BJ (cell line): ENCODE data around the gene IGFBP6. TPM values are rescaled to one million over a fixed set of nuclear protein-coding genes. Genes with fewer than 3 reads are reported as not detected.

Source experiments
- CTCF ChIA-PET: fragments of 350-600 bp; formaldehyde crosslinking; extraction: SDS; loops from one replicate; lab custom pipeline; 2021; ENCODE audit warnings: antibody characterized with exemption, inconsistent platforms; lab: Yijun Ruan, JAX
- POLR2A ChIA-PET: fragments of 300-600 bp; sonication (Branson Sonifier 250); formaldehyde crosslinking; extraction: SDS; loops from one replicate; lab custom pipeline; 2021; ENCODE audit warnings: antibody characterized with exemption; lab: Charles Lee
- DNase-seq: peaks from one replicate; pipeline ENCODE4 v3.0.0-alpha.2; 2011; ENCODE audit warnings: low read depth
- H3K27me3 ChIP-seq: 2 replicates; pipeline ENCODE4 v1.6.0; 2011; ENCODE audit warnings: low read length; ENCODE audit not compliant: control insufficient read depth, insufficient read depth
- H3K36me3 ChIP-seq: 2 replicates; pipeline ENCODE4 v1.5.1; 2011; ENCODE audit warnings: low read length; ENCODE audit not compliant: control insufficient read depth, insufficient read depth
- H3K4me3 ChIP-seq: 2 replicates; pipeline ENCODE4 v1.5.1; 2011; ENCODE audit warnings: low read depth, mild to moderate bottlenecking, control low read depth, low read length
- polyA plus RNA-seq: library from polyadenylated mRNA; depleted of rRNA; stranded (reverse); fragments of >200 nt; gene quantifications from 2 replicates; pipeline ENCODE4 v1.2.3, GENCODE V29; 2011
- TF ChIP-seq, protein P1 (sequence below): IDR thresholded peaks from 2 replicates; pipeline ENCODE4 v1.5.1; 2011; ENCODE audit warnings: low read depth, mild to moderate bottlenecking, control low read depth, inconsistent platforms, low read length, moderate library complexity; ENCODE audit not compliant: insufficient read depth

Gene IGFBP6
- polyA plus RNA-seq, 1 experiment: 860 TPM

GRCh38 chr12:53050426-53051057, 46.9 kb upstream of the IGFBP6 start:
- POLR2A ChIA-PET: interaction anchor here (1.8 kb wide), 1 partner anchor 29 kb away, joined by 7 read pairs; the partner anchor contains the start of gene SPRYD3

DNA sequence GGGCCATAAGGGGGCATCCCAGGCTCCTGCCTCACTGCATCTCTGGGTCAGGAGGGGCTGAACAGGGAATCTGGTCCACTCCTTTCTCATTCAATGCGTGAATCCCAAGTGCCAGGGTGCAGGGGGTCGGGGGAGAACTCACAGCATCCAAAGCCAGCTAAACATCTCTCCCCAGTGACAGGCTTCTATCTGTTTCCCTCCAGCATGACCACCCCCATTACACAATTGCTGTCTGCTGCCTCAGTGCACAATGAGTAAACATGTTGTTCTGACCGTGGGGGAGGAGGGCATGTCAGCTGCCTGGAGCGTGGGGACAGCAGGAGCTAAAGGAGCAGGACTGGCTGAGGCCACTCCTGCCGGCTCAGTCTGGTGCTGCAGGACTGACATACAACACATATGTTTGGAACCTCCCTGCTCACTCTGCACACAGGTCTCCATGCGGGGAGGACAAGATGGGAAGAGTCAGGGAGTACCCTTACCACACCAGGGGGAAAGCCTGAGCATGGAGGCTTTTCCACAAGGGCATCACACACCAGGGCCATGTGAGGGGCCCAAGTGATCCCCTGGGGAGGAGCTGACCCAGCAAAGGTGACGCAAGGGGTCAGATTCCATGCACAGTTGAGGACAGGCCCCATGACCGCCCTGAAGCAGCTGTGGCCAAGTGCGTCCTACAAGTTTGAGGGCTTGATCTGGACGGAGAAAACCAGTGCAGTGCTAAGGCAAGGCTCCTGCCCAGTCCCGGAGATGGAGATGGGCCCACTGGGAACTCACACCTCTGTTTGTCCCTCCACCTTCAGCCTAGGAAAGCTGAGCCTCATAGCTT, 46.2 kb upstream of the IGFBP6 start:
- ChIA-PET CTCF (interaction anchor here (1.2 to 16.5 kb wide), 5 partner anchors 13 to 71 kb away, joined by 3 to 285 read pairs (median 7); no protein-coding TSS in a partner anchor), POLR2A (interaction anchor here (1.8 kb wide), 1 partner anchor 28 kb away, joined by 7 read pairs; the partner anchor contains the start of gene SPRYD3)
- Histone ChIP-seq H3K27me3 (no peaks in the 10 kb centered on the region), H3K36me3 (peaks cover 13% of the 10 kb centered on the region), H3K4me3 (peak overlapping the region; percentile 78)
- TF ChIP-seq, protein P1, sequence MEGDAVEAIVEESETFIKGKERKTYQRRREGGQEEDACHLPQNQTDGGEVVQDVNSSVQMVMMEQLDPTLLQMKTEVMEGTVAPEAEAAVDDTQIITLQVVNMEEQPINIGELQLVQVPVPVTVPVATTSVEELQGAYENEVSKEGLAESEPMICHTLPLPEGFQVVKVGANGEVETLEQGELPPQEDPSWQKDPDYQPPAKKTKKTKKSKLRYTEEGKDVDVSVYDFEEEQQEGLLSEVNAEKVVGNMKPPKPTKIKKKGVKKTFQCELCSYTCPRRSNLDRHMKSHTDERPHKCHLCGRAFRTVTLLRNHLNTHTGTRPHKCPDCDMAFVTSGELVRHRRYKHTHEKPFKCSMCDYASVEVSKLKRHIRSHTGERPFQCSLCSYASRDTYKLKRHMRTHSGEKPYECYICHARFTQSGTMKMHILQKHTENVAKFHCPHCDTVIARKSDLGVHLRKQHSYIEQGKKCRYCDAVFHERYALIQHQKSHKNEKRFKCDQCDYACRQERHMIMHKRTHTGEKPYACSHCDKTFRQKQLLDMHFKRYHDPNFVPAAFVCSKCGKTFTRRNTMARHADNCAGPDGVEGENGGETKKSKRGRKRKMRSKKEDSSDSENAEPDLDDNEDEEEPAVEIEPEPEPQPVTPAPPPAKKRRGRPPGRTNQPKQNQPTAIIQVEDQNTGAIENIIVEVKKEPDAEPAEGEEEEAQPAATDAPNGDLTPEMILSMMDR: peak; percentile 18; the same call in 1 of the 2 replicates
- DNase-seq: no peak

More at GRCh38 chr12:53050426-53051057, 46.9 kb upstream of the IGFBP6 start:
- no peaks in the 10 kb centered on the region for H3K27me3 ChIP-seq
- CTCF ChIA-PET: interaction anchor here (1.2 to 16.5 kb wide), 6 partner anchors 12 to 71 kb away, joined by 3 to 285 read pairs (median 9); no protein-coding TSS in a partner anchor
- peaks cover 9% of the 10 kb centered on the region for H3K36me3 ChIP-seq
- no peak for DNase-seq
- H3K4me3 ChIP-seq: peak overlapping the region; percentile 78
- TF ChIP-seq, protein P1: no peak

DNA sequence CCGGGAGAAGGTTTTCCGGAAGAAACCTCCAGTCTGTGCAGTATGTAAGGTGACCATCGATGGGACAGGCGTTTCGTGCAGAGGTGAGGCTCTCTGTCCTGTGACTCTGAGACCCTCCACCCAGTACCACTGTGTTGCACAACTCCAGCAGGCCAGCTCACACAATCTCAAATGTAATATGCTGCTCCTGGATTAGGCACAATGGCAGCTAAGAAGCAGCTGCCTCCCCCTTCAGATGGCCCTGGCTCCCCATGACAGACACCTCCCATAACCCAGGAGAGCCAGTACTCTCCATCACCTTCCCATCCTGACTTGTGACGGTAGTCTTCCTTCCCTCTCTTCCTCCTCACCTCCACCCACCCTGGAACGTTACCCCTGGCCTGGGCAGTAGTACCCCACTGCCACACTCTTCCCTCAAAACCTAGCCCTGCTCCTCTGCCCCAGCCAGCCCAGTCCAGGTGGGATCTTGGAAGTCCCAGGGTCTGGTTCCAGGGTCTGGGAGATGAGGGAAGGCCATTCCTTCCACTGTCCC, 45.5 kb upstream of the IGFBP6 start:
- no peak for DNase-seq
- TF ChIP-seq, protein P1: no peak
- Histone ChIP-seq H3K27me3 (no peaks in the 10 kb centered on the region), H3K36me3 (peaks cover 13% of the 10 kb centered on the region), H3K4me3 (peak overlapping the region; percentile 78; the same call in 1 of the 2 replicates)
- ChIA-PET POLR2A (interaction anchor here (1.8 kb wide), 1 partner anchor 27 kb away, joined by 7 read pairs; the partner anchor contains the start of gene SPRYD3), CTCF (interaction anchor here (1.4 to 16.5 kb wide), 3 partner anchors 13 to 72 kb away, joined by 3 to 285 read pairs (median 11); no protein-coding TSS in a partner anchor)

- CTCF ChIA-PET: interaction anchor here (0.7 to 16.5 kb wide), 7 partner anchors 8 to 168 kb away, joined by 3 to 285 read pairs (median 4); partner anchors contain the start of gene IGFBP6
- peak overlapping the region; percentile 9; the same call in 1 of the 2 replicates for H3K4me3 ChIP-seq
- POLR2A ChIA-PET: interaction anchor here (0.6 kb wide), 1 partner anchor 656 kb away, joined by 3 read pairs; no protein-coding TSS in a partner anchor
- peaks cover 14% of the 10 kb centered on the region for H3K36me3 ChIP-seq
- H3K27me3 ChIP-seq: no peaks in the 10 kb centered on the region
- DNase-seq: no peak
- TF ChIP-seq, protein P1: 0 out of 2 replicates have a peak, but pooled peaks have one; percentile 1
Observed at GRCh38 chr12:53052419-53053217, 44.8 kb upstream of the IGFBP6 start.
